ENCODE data around the gene HBE1.

- TF ChIP-seq MAZ (IDR thresholded peaks at IDR 0.05; ENCODE audit: borderline replicate concordance, low read depth, low read length) = no peak
- no peak for TF ChIP-seq CTCF (conservative IDR thresholded peaks at IDR 0.05; ENCODE audit: low read depth, low read length)
- no peak for TF ChIP-seq RAD21 (IDR thresholded peaks at IDR 0.05; ENCODE audit: low read length)
- no peak for TF ChIP-seq POLR2A (IDR thresholded peaks at IDR 0.05; ENCODE audit: low read depth, low read length)
- no peak for TF ChIP-seq SMC3 (IDR thresholded peaks at IDR 0.05; ENCODE audit: low read depth, low read length)
- TF ChIP-seq MXI1 (IDR thresholded peaks at IDR 0.05; ENCODE audit: borderline replicate concordance, low read depth, low read length) = no peak
Observed at GRCh38 chr11:5284637-5285036, 14.9 kb upstream of the HBE1 start.
